Activated CD4-positive, alpha-beta T cell treated with anti-CD3 and anti-CD28 coated beads, Interleukin-2, amount 50 U/mL, for 4 hours (primary cell): ENCODE data around the gene FRZB.

ENCODE experiments used
- DNase-seq, 2 experiments: peaks; one replicate each; pipeline ENCODE4 v3.0.0-alpha.2; 2020

The FRZB gene

GRCh38 chr2:182833084-182833854, 33.2 kb downstream of the FRZB start:
- DNase-seq, result no peak

GRCh38 chr2:182831921-182832320, 34.5 kb downstream of the FRZB start:
- no peak for DNase-seq

- DNase-seq, result no peak
Measured at GRCh38 chr2:182831101-182831500, 35.3 kb downstream of the FRZB start.

- DNase-seq, result no peak
Measured at GRCh38 chr2:182827182-182827879, 39.1 kb downstream of the FRZB start.

- DNase-seq, result no peak
Measured at GRCh38 chr2:182826496-182826895, 39.9 kb downstream of the FRZB start.

GRCh38 chr2:182826064-182826463, 40.4 kb downstream of the FRZB start:
- no peak for DNase-seq

- no peak for DNase-seq
Measured at GRCh38 chr2:182824767-182825158, 41.7 kb downstream of the FRZB start.

GRCh38 chr2:182824056-182824766, 42.2 kb downstream of the FRZB start:
- DNase-seq, result no peak

GRCh38 chr2:182822733-182823132, 43.7 kb downstream of the FRZB start:
- no peak for DNase-seq

- no peak for DNase-seq
Measured at GRCh38 chr2:182821182-182821581, 45.3 kb downstream of the FRZB start.

GRCh38 chr2:182819412-182819811, 47.0 kb downstream of the FRZB start:
- DNase-seq, result no peak

GRCh38 chr2:182818925-182819324, 47.5 kb downstream of the FRZB start:
- no peak for DNase-seq

- DNase-seq, result no peak
Measured at GRCh38 chr2:182818501-182818900, 47.9 kb downstream of the FRZB start.

GRCh38 chr2:182817558-182817957, 48.9 kb downstream of the FRZB start:
- no peak for DNase-seq

GRCh38 chr2:182816866-182817265, 49.6 kb downstream of the FRZB start:
- no peak for DNase-seq

- DNase-seq, result no peak
Measured at GRCh38 chr2:182814804-182815203, 51.6 kb downstream of the FRZB start.

- no peak for DNase-seq
Measured at GRCh38 chr2:182814380-182814779, 52.1 kb downstream of the FRZB start.

- no peak for DNase-seq
Measured at GRCh38 chr2:182810087-182810486, 56.4 kb downstream of the FRZB start.

- no peak for DNase-seq
Measured at GRCh38 chr2:182807319-182807718, 59.1 kb downstream of the FRZB start.

GRCh38 chr2:182804128-182804527, 62.3 kb downstream of the FRZB start:
- no peak for DNase-seq

GRCh38 chr2:182798736-182799135, 67.7 kb downstream of the FRZB start:
- no peak for DNase-seq

- no peak for DNase-seq
Measured at GRCh38 chr2:182792441-182792840, 74.0 kb downstream of the FRZB start.

- no peak for DNase-seq
Measured at GRCh38 chr2:182784777-182785176, 81.7 kb downstream of the FRZB start.
